Fibroblast of villous mesenchyme (primary cell): ENCODE results near the gene ZIC3. TPM values are rescaled to one million over a fixed set of nuclear protein-coding genes. Genes with fewer than 3 reads are reported as not detected.

Experiments
- DNase-seq: peaks from one replicate; pipeline ENCODE4 v3.0.0-alpha.2; 2010; ENCODE audit warnings: low read depth
- H3K4me3 ChIP-seq: 2 replicates; pipeline ENCODE4 v1.5.1; 2011; ENCODE audit warnings: low read depth, mild to moderate bottlenecking, low read length
- total RNA-seq: library from RNA; depleted of rRNA; stranded (reverse); fragments of >200 nt; gene quantifications from 2 replicates; pipeline ENCODE4 v1.2.3, GENCODE V29; 2012
- TF ChIP-seq, protein P1 (sequence below): IDR thresholded peaks from 2 replicates; pipeline ENCODE4 v1.5.1; 2012; ENCODE audit warnings: low read depth, mild to moderate bottlenecking, low read length; ENCODE audit not compliant: insufficient read depth

Gene ZIC3
- total RNA-seq, 1 donor, result not detected

DNA sequence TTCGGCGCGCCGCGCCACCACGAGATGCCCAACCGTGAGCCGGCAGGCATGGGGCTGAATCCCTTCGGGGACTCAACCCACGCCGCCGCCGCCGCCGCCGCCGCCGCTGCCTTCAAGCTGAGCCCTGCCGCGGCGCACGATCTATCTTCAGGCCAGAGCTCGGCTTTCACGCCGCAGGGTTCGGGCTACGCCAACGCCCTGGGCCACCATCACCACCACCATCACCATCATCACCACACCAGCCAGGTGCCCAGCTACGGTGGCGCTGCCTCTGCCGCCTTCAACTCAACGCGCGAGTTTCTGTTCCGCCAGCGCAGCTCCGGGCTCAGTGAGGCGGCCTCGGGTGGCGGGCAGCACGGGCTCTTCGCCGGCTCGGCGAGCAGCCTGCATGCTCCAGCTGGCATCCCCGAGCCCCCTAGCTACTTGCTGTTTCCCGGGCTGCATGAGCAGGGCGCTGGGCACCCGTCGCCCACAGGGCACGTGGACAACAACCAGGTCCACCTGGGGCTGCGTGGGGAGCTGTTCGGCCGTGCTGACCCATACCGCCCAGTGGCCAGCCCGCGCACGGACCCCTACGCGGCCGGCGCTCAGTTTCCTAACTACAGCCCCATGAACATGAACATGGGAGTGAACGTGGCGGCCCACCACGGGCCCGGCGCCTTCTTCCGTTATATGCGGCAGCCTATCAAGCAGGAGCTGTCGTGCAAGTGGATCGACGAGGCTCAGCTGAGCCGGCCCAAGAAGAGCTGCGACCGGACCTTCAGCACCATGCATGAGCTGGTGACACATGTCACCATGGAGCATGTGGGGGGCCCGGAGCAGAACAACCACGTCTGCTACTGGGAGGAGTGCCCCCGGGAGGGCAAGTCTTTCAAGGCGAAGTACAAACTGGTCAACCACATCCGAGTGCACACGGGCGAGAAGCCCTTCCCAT is 1.1 kb downstream of the ZIC3 start:
- TF ChIP-seq, protein P1, sequence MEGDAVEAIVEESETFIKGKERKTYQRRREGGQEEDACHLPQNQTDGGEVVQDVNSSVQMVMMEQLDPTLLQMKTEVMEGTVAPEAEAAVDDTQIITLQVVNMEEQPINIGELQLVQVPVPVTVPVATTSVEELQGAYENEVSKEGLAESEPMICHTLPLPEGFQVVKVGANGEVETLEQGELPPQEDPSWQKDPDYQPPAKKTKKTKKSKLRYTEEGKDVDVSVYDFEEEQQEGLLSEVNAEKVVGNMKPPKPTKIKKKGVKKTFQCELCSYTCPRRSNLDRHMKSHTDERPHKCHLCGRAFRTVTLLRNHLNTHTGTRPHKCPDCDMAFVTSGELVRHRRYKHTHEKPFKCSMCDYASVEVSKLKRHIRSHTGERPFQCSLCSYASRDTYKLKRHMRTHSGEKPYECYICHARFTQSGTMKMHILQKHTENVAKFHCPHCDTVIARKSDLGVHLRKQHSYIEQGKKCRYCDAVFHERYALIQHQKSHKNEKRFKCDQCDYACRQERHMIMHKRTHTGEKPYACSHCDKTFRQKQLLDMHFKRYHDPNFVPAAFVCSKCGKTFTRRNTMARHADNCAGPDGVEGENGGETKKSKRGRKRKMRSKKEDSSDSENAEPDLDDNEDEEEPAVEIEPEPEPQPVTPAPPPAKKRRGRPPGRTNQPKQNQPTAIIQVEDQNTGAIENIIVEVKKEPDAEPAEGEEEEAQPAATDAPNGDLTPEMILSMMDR, result no peak
- no peak for DNase-seq
- H3K4me3 ChIP-seq, result no peak overlapping the region

DNA sequence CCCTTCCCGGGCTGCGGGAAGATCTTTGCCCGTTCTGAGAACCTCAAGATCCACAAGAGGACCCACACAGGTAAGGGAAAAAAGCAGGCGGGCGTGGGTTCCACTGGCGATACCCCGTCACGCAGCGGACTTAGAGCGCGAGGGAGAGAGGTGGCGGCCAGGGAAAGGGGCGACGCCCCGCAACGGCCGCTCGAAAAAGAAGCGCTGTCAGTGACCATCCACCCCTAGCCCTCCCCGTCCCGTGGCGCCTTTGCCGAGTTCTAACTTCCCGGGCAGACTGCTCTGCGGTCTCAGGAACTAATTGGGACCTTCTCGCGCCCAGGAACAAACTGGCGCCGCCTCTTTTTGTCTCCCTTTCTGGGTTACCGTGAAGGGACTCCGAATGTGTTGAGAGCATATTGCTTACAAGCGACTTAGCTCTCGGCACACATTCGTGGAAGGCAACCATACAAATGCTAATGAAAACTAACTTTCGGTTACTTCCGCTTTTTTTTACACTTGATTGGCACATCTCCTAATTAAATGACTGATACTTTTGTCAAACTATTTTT is 1.8 kb downstream of the ZIC3 start:
- DNase-seq, result no peak
- no peak overlapping the region for H3K4me3 ChIP-seq
- TF ChIP-seq, protein P1, result no peak

DNA sequence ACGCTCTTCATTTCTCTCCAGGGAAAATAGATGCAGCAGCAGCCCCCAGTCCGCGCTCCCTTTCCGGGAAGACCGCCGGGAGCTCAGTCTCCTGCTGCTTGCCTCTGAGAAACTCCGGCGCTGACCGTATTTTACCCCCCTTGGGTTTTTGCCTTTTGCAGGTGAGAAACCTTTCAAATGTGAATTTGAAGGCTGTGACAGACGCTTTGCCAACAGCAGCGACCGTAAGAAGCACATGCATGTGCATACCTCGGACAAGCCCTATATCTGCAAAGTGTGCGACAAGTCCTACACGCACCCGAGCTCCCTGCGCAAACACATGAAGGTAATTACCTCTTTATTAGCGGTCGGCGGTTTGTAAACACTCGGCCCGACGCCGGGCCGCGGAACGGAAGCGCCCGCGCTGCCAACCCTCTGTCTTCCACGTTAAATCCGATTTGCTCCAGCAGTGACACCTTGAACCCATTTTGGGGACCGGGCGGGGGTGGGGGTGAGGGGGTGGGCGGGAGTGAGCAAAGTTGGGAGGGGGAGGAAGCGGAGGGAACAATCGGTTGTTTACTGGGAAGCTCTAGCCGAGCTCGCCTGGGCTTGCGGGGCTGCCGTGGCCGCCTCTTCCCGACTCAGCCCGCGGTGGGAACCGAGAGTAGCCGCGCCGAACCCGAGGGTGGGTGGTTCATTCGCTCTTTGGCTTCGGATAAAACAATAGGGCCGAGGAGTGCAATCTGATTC is 3.0 kb downstream of the ZIC3 start:
- DNase-seq, result no peak
- TF ChIP-seq, protein P1, result no peak
- no peak overlapping the region for H3K4me3 ChIP-seq

DNA sequence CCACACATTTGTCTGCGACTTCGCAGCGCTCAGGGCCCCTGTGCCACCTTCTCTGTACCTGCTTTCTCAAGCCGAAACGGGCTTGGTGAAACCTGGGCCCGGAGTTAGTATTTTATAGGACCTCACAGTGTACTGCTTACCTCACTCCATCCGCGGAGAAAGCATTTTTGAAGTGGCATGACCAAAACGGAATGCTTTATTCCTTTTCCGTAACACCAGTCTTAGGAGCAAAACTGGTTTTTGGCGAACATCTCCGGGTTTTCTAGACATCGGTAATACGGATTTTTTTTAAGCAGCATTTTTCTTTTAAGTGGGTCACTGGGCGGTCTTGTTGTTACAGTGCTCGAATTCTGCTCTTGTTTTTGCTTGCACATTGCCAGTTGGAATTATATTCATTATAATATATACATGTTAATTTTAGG is 3.6 kb downstream of the ZIC3 start:
- DNase-seq, result no peak
- TF ChIP-seq, protein P1, result no peak
- no peak overlapping the region for H3K4me3 ChIP-seq

DNA sequence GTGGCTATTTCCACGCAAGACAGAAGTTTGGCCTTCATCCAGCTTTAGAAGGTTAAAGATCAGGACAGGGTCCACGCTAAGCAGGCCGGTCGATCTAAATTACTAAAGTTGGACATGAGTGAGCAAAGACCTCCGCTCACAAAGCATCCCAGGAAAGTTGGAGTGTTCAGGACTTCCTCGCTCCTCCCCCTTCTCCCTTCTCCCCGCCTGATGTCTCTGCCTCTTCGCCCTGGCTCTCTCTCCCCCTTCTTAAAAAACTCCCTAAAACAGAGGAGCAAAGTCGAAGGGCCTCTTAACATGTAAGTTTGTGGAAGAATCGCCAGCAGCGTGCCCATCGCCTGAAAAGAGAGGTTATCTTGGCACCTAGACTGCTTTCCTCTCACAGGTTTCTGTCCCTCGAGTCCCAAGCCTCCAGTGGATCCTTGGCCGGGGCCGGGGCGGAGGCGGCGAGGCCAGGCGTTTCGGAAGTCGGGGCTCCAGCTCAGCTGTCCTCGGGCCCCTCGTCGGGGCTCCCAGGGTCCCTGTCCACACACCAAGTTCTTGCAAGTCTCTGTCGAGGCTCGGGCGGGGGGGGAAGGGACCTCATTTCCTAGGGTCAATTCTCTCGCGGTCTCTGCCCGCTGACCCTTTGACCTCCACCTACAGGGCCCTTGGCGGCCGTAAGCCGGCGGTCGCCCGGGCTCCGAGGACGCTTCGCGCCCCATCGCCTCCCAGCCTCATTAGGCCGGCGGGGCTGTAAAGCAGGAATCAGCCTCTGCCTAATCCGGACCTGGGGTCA is 7.6 kb downstream of the ZIC3 start:
- TF ChIP-seq, protein P1, result no peak
- no peak for DNase-seq
- H3K4me3 ChIP-seq, result no peak overlapping the region

DNA sequence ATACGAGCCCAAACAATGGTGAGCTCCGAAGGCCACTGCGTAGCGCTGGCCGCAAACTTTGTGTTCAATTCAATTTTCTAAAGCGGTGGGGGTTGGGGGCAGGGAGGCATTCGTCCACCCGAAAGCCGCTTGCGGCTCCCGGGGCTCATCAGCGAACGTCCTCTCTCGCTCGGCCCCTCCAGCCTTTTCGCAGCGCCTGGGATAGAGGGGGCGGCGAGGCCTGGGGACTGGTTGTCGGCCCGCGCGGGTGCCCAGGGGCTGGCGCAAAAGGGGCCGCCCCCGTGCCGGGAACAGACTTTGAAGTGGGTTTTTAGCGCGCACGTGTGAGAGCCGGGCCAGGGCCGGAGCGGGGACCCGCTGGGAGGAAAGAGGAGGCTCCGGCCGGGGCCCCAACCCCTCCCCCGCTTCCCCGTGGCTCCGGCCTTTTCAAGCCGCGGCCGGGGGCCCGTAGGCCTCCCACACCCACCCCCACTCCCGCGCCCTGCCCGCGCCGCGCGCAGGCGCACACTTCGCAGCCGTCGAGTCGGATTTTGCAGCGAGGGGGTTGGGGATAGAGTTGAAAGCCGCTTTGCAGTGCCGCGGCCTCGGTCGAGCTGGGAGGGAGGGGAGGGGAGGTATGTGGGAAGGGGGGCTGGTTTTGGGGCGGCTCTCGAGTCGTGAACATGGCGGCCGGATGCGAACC is 8.3 kb downstream of the ZIC3 start:
- TF ChIP-seq, protein P1, result no peak
- no peak for DNase-seq
- no peak overlapping the region for H3K4me3 ChIP-seq
